OCI-LY3 (cell line): ENCODE results near the gene CAST.

Source experiments
- H2AFZ ChIP-seq: fragments of 200-600, 300-600 bp; shearing (Covaris generic); 2 replicates; pipeline ENCODE4 v1.6.0; 2014; ENCODE audit warnings: antibody characterized with exemption, low read depth, low read length
- H3K27ac ChIP-seq: fragments of 200-600, 300-600 bp; sonication (generic); 2 replicates; pipeline ENCODE4 v1.5.1; 2014; ENCODE audit warnings: mild to moderate bottlenecking, low read length, moderate library complexity, mixed read lengths
- H3K27me3 ChIP-seq: fragments of 200-600, 300-600 bp; sonication (generic); 2 replicates; pipeline ENCODE4 v1.6.1; 2014; ENCODE audit warnings: low read depth, low read length, mixed read lengths
- H3K36me3 ChIP-seq: fragments of 200-600, 300-600 bp; sonication (generic); replicated peaks from 2 replicates; pipeline ENCODE3; 2014; ENCODE audit warnings: low read depth, low read length, mixed read lengths
- H3K4me1 ChIP-seq: fragments of 300-600, 200-600 bp; sonication (generic); 2 replicates; pipeline ENCODE4 v1.6.1; 2014; ENCODE audit warnings: low read length, mixed read lengths
- H3K4me2 ChIP-seq: fragments of 200-600, 300-600 bp; sonication (generic); 2 replicates; pipeline ENCODE4 v1.6.1; 2014; ENCODE audit warnings: low read length, mixed read lengths
- H3K4me3 ChIP-seq: fragments of 300-600, 200-600 bp; sonication (generic); 2 replicates; pipeline ENCODE4 v1.5.1; 2014; ENCODE audit warnings: antibody characterized with exemption, mild to moderate bottlenecking, low read length, moderate library complexity
- H3K79me2 ChIP-seq: fragments of 300-600, 200-600 bp; shearing (Covaris generic); 2 replicates; pipeline ENCODE4 v1.6.1; 2014; ENCODE audit warnings: mild to moderate bottlenecking, low read length, mixed read lengths
- H3K9ac ChIP-seq: fragments of 300-600, 200-600 bp; shearing (Covaris generic); 2 replicates; pipeline ENCODE4 v1.6.0; 2014; ENCODE audit warnings: mild to moderate bottlenecking, low read length, moderate library complexity
- H3K9me3 ChIP-seq: fragments of 200-600, 300-600 bp; shearing (Covaris generic); 2 replicates; pipeline ENCODE4 v1.6.1; 2014; ENCODE audit warnings: low read length, mixed read lengths; ENCODE audit not compliant: insufficient read depth
- H4K20me1 ChIP-seq: fragments of 200-600, 300-600 bp; sonication (generic); 2 replicates; pipeline ENCODE4 v1.6.1; 2016; ENCODE audit warnings: low read length, mixed read lengths; ENCODE audit not compliant: insufficient read depth
- CTCF ChIP-seq: fragments of 200-600, 300-600 bp; sonication (generic); IDR thresholded peaks from 2 replicates; pipeline ENCODE4 v1.5.1; 2014; ENCODE audit warnings: antibody characterized with exemption, low read length, low read depth
- EZH2phosphoT487 ChIP-seq: fragments of 200-600 bp; shearing (Covaris generic); IDR thresholded peaks from 2 replicates; pipeline ENCODE4 v1.6.1; 2018; ENCODE audit warnings: antibody characterized with exemption, mixed run types, low read depth

The CAST gene

GRCh38 chr5:96651948-96652753, 10.0 kb upstream of the CAST start:
- H3K36me3 ChIP-seq: no peaks in the 10 kb centered on the region
- no peaks in the 10 kb centered on the region for H4K20me1 ChIP-seq
- no peaks in the 10 kb centered on the region for H3K9me3 ChIP-seq
- TF ChIP-seq CTCF (peak; percentile 29), EZH2phosphoT487 (no peak)
- H3K4me1 ChIP-seq: peaks cover 40% of the 10 kb centered on the region
- H2AFZ ChIP-seq: no peak overlapping the region
- H3K4me3 ChIP-seq: no peak overlapping the region
- H3K4me2 ChIP-seq: no peak overlapping the region
- H3K27me3 ChIP-seq: peaks cover 13% of the 10 kb centered on the region
- no peaks in the 10 kb centered on the region for H3K79me2 ChIP-seq
- no peak overlapping the region for H3K27ac ChIP-seq
- H3K9ac ChIP-seq: no peak overlapping the region

- no peaks in the 10 kb centered on the region for H3K79me2 ChIP-seq
- no peak overlapping the region for H3K9ac ChIP-seq
- H3K4me3 ChIP-seq: no peak overlapping the region
- H3K4me1 ChIP-seq: peaks cover 36% of the 10 kb centered on the region
- H2AFZ ChIP-seq: no peak overlapping the region
- TF ChIP-seq CTCF (no peak), EZH2phosphoT487 (no peak)
- H3K27me3 ChIP-seq: peaks cover 13% of the 10 kb centered on the region
- H3K36me3 ChIP-seq: no peaks in the 10 kb centered on the region
- no peaks in the 10 kb centered on the region for H3K9me3 ChIP-seq
- H3K27ac ChIP-seq: no peak overlapping the region
- no peaks in the 10 kb centered on the region for H4K20me1 ChIP-seq
- no peak overlapping the region for H3K4me2 ChIP-seq
Measured at GRCh38 chr5:96652769-96653454, 9.3 kb upstream of the CAST start.

DNA sequence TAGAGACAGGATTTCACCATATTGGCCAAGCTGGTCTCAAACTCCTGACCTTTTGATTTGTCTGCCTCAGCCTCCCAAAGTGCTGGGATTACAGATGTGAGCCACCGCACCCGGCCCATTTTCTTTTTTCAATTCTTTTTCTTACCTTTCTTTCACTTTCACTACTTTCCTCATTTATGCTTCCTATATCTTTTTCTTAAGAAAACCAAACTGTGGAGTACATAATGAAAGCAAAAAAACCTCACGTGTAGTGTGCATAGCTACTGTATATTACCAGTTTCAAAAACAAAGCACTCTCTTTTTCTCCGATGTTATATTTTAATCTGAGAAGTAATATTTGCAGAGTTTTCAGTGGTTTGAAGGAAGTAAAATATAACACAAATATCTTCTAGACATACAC, 8.0 kb upstream of the CAST start:
- no peak for TF ChIP-seq CTCF
- TF ChIP-seq EZH2phosphoT487: no peak
- H3K36me3 ChIP-seq: no peaks in the 10 kb centered on the region
- H3K4me3 ChIP-seq: no peak overlapping the region
- 0 out of 2 replicates have a peak overlapping the region, but pooled peaks have one; percentile 17 for H3K4me2 ChIP-seq
- no peak overlapping the region for H2AFZ ChIP-seq
- H3K9me3 ChIP-seq: no peaks in the 10 kb centered on the region
- peaks cover 13% of the 10 kb centered on the region for H3K27me3 ChIP-seq
- no peak overlapping the region for H3K27ac ChIP-seq
- no peaks in the 10 kb centered on the region for H4K20me1 ChIP-seq
- peaks cover 25% of the 10 kb centered on the region for H3K4me1 ChIP-seq
- no peak overlapping the region for H3K9ac ChIP-seq
- H3K79me2 ChIP-seq: no peaks in the 10 kb centered on the region

DNA sequence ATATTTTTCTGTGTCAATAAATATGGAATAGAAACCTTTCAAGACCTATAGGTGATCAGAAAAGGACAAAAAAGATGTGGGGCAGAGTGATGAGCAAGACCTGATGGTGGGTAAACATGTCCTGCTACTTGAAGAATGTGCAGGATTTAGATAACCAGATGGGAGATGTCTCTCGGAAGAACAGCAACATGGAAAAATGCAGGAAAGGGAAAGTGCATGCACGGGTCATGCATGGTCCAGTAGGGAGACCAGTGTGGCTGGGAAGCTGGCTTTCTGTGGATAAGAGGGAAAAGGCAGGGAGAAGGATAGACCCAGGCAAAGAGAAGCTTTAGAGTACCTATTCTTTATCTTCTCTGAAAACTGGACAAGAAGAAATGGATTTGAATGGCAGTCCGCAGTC, 7.1 kb upstream of the CAST start:
- H3K79me2 ChIP-seq: no peaks in the 10 kb centered on the region
- H3K4me1 ChIP-seq: peaks cover 17% of the 10 kb centered on the region
- TF ChIP-seq EZH2phosphoT487: no peak
- no peak for TF ChIP-seq CTCF
- no peaks in the 10 kb centered on the region for H3K36me3 ChIP-seq
- H3K4me2 ChIP-seq: no peak overlapping the region
- H2AFZ ChIP-seq: no peak overlapping the region
- H3K9me3 ChIP-seq: no peaks in the 10 kb centered on the region
- H3K4me3 ChIP-seq: no peak overlapping the region
- peaks cover 13% of the 10 kb centered on the region for H3K27me3 ChIP-seq
- no peak overlapping the region for H3K27ac ChIP-seq
- no peaks in the 10 kb centered on the region for H4K20me1 ChIP-seq
- H3K9ac ChIP-seq: no peak overlapping the region
